Activated naive CD4-positive, alpha-beta T cell treated with anti-CD3 and anti-CD28 coated beads, Interleukin-2, amount 50 U/mL, for 24 hours (primary cell): ENCODE measurements around the gene FUCA1.
A peak's percentile ranks its signal among the peaks of the same experiment; 100 is the strongest.
"Not testable (repeated sequence)": the region's sequence is repeated elsewhere in the genome, so short reads cannot be mapped to it uniquely, and the experiment has no call there.

Experiments used
- H3K27ac Mint-ChIP-seq: one replicate; pipeline ENCODE4 v1.8.0; 2021; ENCODE audit warnings: mild to moderate bottlenecking, mixed read lengths
- H3K27me3 Mint-ChIP-seq: one replicate; pipeline ENCODE4 v1.8.0; 2021; ENCODE audit warnings: mixed read lengths
- H3K36me3 Mint-ChIP-seq: one replicate; pipeline ENCODE4 v1.8.0; 2021; ENCODE audit warnings: mixed read lengths
- H3K4me1 Mint-ChIP-seq: one replicate; pipeline ENCODE4 v1.8.0; 2021; ENCODE audit warnings: mixed read lengths
- H3K4me3 Mint-ChIP-seq: one replicate; pipeline ENCODE4 v1.8.0; 2021; ENCODE audit warnings: mild to moderate bottlenecking, mixed read lengths
- H3K9me3 Mint-ChIP-seq: one replicate; pipeline ENCODE4 v1.8.0; 2021; ENCODE audit warnings: mixed read lengths

FUCA1 gene

DNA sequence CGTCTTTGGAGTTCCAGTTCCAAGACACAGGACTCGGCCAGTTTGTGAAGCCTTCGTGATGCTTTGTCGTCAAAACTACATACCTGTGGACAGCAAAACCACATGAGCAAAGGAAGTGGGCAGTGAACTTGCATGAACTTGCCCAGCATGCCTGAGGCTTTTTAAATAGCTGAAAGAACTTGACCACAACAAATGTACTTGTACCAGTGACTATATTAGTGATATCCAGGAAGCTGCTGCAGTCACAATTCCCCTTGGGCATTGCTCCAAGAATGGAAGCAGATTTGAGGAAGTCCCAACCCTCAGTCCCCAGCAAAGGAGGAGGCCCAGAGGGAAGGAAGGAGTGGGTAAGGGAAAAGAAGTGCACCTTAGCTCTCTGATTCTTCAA is 2.6 kb downstream of the FUCA1 start:
- H3K36me3 Mint-ChIP-seq = peaks cover 2% of the 10 kb centered on the region
- H3K4me3 Mint-ChIP-seq = no peak overlapping the region
- H3K27ac Mint-ChIP-seq = no peak overlapping the region
- no peaks in the 10 kb centered on the region for H3K27me3 Mint-ChIP-seq
- no peaks in the 10 kb centered on the region for H3K9me3 Mint-ChIP-seq
- H3K4me1 Mint-ChIP-seq = peaks cover 22% of the 10 kb centered on the region

GRCh38 chr1:23864801-23865542 is 3.1 kb downstream of the FUCA1 start:
- Mint-ChIP-seq H3K36me3 (peaks cover 2% of the 10 kb centered on the region), H3K27ac (no peak overlapping the region), H3K27me3 (no peaks in the 10 kb centered on the region), H3K4me1 (peaks cover 22% of the 10 kb centered on the region), H3K4me3 (no peak overlapping the region), H3K9me3 (no peaks in the 10 kb centered on the region)

DNA sequence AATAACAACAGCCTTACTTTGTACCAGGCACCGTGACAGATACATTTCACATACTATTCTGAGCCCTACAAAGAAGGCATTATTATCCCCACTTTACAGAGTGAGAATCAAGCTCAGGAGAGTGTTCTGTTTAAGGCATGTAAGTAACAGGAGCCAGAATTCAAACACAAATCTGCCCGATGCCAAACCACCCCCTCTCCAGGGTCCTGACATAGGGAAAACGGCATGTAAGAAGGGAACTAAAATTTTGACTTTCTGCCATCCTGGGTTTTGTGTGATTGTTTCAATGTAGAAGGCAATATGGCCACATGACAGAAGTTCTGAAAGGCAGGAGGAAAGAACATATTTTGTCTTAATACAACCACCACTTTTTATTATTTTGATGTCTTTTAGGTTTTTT is 5.5 kb downstream of the FUCA1 start:
- no peak overlapping the region for H3K27ac Mint-ChIP-seq
- no peaks in the 10 kb centered on the region for H3K9me3 Mint-ChIP-seq
- peaks cover 11% of the 10 kb centered on the region for H3K4me1 Mint-ChIP-seq
- H3K4me3 Mint-ChIP-seq = no peak overlapping the region
- H3K27me3 Mint-ChIP-seq = no peaks in the 10 kb centered on the region
- H3K36me3 Mint-ChIP-seq = peaks cover 6% of the 10 kb centered on the region

DNA sequence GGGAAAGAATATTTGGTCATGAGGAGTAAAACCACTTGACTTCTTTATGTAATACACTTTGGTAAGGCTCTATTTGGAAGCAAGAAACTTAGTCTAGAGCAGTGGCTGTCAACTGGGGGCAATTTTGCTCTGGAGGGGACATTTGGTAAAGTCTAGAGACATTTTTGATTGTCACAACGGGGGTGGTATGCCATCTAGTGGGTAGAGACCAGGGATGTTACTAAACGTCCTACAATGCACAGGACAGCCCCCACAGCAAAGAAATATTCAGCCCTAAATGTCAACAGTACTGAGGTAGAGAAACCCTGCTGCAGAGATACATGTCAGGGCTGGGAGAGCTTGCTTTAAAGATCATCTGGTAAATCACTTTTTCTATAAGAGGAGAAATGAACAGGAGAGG is 13.5 kb downstream of the FUCA1 start:
- peaks cover 13% of the 10 kb centered on the region for H3K36me3 Mint-ChIP-seq
- no peak overlapping the region for H3K4me3 Mint-ChIP-seq
- H3K9me3 Mint-ChIP-seq = no peaks in the 10 kb centered on the region
- no peaks in the 10 kb centered on the region for H3K27me3 Mint-ChIP-seq
- H3K4me1 Mint-ChIP-seq = no peaks in the 10 kb centered on the region
- H3K27ac Mint-ChIP-seq = no peak overlapping the region

DNA sequence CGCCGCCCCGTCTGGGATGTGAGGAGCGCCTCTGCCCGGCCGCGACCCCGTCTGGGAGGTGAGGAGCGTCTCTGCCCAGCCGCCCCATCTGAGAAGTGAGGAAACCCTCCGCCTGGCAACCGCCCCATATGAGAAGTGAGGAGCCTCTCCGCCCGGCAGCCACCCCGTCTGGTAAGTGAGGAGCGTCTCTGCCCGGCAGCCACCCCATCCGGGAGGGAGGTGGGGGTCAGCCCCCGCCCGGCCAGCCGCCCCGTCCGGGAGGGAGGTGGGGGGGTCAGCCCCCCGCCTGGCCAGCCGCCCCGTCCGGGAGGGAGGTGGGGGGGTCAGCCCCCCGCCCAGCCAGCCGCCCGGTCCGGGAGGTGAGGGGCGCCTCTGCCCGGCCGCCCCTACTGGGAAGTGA is 15.0 kb downstream of the FUCA1 start:
- H3K4me3 Mint-ChIP-seq, H3K4me1 Mint-ChIP-seq, H3K9me3 Mint-ChIP-seq, H3K27me3 Mint-ChIP-seq, H3K27ac Mint-ChIP-seq: not testable (repeated sequence)
- H3K36me3 Mint-ChIP-seq = peaks cover 16% of the 10 kb centered on the region

DNA sequence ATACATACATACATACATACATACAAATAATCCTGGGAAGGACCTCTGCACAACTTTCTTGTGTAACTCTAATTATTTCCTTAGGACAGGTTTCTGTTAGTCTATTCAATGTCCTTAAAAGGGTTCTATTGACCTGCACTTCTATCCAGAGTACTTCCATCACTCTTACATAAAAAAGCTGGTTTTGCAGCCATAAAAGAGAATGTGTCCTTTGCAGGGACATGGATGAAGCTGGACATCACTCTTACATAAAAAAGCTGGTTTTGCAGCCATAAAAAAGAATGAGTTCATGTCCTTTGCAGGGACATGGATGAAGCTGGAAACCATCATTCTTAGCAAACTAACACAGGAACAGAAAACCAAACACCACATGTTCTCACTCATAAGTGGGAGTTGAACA is 16.7 kb downstream of the FUCA1 start:
- H3K27me3 Mint-ChIP-seq, H3K27ac Mint-ChIP-seq, H3K4me3 Mint-ChIP-seq, H3K4me1 Mint-ChIP-seq, H3K9me3 Mint-ChIP-seq: not testable (repeated sequence)
- H3K36me3 Mint-ChIP-seq = peaks cover 26% of the 10 kb centered on the region

DNA sequence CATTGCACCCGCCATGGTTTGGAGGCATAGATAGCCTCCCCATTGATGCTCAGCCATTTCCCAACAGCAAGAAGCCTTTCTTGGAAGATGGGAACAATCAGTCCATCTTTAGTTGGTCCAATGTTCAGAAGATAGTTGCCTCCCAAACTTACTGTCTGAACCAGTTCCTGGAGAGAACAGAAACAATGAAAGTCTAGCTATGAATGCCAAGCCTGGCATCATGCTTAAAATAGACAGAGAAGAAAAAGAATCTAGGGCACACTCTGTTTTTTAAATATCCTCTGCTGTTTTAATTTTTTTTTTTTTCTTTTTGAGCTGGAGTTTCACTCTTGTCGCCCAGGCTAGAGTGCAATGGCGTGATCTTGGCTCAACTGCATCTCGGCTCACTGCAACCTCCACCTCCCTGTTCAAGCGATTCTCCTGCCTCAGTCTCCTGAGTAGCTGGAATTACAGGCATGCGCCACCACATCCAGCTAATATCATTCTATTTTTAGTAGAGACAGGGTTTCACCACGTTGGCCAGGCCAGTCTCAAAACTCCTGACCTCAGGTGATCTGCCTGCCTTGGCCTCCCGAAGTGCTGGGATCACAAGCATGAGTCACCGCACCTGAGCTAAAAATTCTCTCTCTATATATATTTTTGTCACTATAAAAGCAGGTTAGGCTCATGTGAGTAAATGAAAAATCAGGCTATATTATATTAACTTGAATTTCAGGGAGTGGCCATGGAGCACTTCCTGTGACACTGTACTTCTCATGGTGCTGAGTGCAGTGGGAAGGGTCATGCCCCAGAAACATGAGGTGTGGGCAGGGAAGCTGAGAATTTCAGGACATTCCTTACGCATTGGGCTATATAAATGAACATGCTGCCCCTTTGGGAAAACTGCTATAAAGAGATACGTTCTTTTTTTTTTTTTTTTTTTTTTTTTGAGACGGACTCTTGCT is 19.1 kb downstream of the FUCA1 start:
- Mint-ChIP-seq H3K36me3 (peaks cover 27% of the 10 kb centered on the region), H3K27ac (no peak overlapping the region), H3K9me3 (no peaks in the 10 kb centered on the region), H3K27me3 (no peaks in the 10 kb centered on the region), H3K4me1 (no peaks in the 10 kb centered on the region), H3K4me3 (no peak overlapping the region)

GRCh38 chr1:23847482-23848095 is 20.5 kb downstream of the FUCA1 start:
- not testable (repeated sequence) for H3K4me3 Mint-ChIP-seq, H3K9me3 Mint-ChIP-seq, H3K27me3 Mint-ChIP-seq, H3K27ac Mint-ChIP-seq, H3K4me1 Mint-ChIP-seq
- H3K36me3 Mint-ChIP-seq = peaks cover 25% of the 10 kb centered on the region

GRCh38 chr1:23845163-23845562 is 22.9 kb downstream of the FUCA1 start:
- H3K36me3 Mint-ChIP-seq = peaks cover 23% of the 10 kb centered on the region
- no peaks in the 10 kb centered on the region for H3K4me1 Mint-ChIP-seq
- no peaks in the 10 kb centered on the region for H3K27me3 Mint-ChIP-seq
- no peak overlapping the region for H3K27ac Mint-ChIP-seq
- no peaks in the 10 kb centered on the region for H3K9me3 Mint-ChIP-seq
- no peak overlapping the region for H3K4me3 Mint-ChIP-seq

GRCh38 chr1:23843644-23844043 is 24.4 kb downstream of the FUCA1 start:
- H3K4me3 Mint-ChIP-seq = no peak overlapping the region
- no peak overlapping the region for H3K27ac Mint-ChIP-seq
- H3K36me3 Mint-ChIP-seq = peaks cover 22% of the 10 kb centered on the region
- no peaks in the 10 kb centered on the region for H3K9me3 Mint-ChIP-seq
- H3K27me3 Mint-ChIP-seq = no peaks in the 10 kb centered on the region
- peaks cover 1% of the 10 kb centered on the region for H3K4me1 Mint-ChIP-seq

DNA sequence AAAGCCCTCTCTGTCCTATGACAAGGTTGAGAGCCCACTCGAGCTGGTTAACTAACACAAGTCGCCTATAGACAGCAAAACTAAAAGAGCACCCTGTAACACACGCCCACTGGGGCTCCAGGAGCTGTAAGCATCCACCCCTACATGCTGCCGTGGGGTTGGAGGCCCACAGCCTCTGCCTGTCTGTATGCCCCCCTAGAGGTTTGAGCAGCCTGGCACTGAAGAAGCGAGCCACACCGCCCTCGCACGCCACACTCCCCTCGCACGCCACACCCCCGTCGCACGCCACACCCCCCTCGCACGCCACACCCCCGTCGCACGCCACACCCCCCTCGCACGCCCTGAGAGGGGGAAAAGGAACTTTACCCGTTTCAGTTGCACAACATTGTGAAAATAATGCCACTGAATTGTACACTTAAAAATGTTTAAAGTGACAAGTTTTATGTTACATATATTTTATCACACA is 29.7 kb downstream of the FUCA1 start:
- H3K4me3 Mint-ChIP-seq = peak overlapping the region; percentile 81
- H3K9me3 Mint-ChIP-seq = no peaks in the 10 kb centered on the region
- peaks cover 14% of the 10 kb centered on the region for H3K4me1 Mint-ChIP-seq
- H3K27me3 Mint-ChIP-seq = peaks cover 2% of the 10 kb centered on the region
- peak overlapping the region; percentile 41 for H3K27ac Mint-ChIP-seq
- no peaks in the 10 kb centered on the region for H3K36me3 Mint-ChIP-seq

- Mint-ChIP-seq H3K9me3 (no peaks in the 10 kb centered on the region), H3K27ac (peak overlapping the region; percentile 41), H3K36me3 (no peaks in the 10 kb centered on the region), H3K27me3 (peaks cover 2% of the 10 kb centered on the region), H3K4me3 (peak overlapping the region; percentile 81), H3K4me1 (peaks cover 14% of the 10 kb centered on the region)
Observed at GRCh38 chr1:23837908-23838307, 30.2 kb downstream of the FUCA1 start.

GRCh38 chr1:23836037-23836436 is 32.1 kb downstream of the FUCA1 start:
- peaks cover 14% of the 10 kb centered on the region for H3K4me1 Mint-ChIP-seq
- peaks cover 2% of the 10 kb centered on the region for H3K27me3 Mint-ChIP-seq
- no peaks in the 10 kb centered on the region for H3K9me3 Mint-ChIP-seq
- no peak overlapping the region for H3K4me3 Mint-ChIP-seq
- H3K36me3 Mint-ChIP-seq = no peaks in the 10 kb centered on the region
- H3K27ac Mint-ChIP-seq = no peak overlapping the region

DNA sequence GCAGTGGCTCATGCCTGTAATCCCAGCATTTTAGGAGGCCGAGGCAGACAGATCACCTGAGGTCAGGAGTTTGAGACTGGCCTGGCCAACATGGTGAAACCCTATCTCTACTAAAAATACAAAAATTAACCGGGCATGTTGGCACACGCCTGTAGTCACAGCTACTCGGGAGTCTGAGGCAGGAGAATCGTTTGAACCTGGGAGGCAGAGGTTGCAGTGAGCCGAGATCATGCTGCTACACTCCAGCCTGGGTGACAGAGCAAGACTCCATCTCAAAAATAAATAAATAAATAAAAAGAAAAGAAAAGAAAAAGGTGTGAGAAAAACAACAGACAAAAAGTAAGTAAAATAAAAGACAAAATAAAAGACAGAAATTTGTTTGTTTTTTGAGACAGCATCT is 33.9 kb downstream of the FUCA1 start:
- not testable (repeated sequence) for H3K4me3 Mint-ChIP-seq, H3K27me3 Mint-ChIP-seq, H3K9me3 Mint-ChIP-seq, H3K27ac Mint-ChIP-seq, H3K36me3 Mint-ChIP-seq
- H3K4me1 Mint-ChIP-seq = peaks cover 14% of the 10 kb centered on the region

DNA sequence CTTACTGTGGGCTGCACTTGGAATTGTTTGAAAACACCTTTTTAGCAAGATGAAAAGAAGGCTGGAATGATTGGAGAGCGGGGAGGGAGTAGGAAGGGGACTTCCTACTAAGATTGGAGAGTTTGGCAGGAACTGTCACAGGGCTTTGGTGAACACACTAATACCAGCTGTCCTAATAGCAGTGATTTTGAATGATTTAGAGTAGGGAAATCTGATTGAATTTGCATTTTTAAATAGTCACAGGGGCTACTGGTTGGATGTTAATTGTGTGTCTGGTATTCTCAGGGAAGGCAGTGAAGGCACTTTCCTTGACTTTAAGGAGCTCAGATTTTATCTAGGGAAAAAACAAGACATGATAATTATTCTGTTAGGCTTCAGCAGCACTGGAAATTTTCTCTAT is 40.4 kb downstream of the FUCA1 start:
- H3K27me3 Mint-ChIP-seq = no peaks in the 10 kb centered on the region
- H3K9me3 Mint-ChIP-seq = no peaks in the 10 kb centered on the region
- H3K36me3 Mint-ChIP-seq = no peaks in the 10 kb centered on the region
- peaks cover 12% of the 10 kb centered on the region for H3K4me1 Mint-ChIP-seq
- H3K27ac Mint-ChIP-seq = no peak overlapping the region
- H3K4me3 Mint-ChIP-seq = no peak overlapping the region

DNA sequence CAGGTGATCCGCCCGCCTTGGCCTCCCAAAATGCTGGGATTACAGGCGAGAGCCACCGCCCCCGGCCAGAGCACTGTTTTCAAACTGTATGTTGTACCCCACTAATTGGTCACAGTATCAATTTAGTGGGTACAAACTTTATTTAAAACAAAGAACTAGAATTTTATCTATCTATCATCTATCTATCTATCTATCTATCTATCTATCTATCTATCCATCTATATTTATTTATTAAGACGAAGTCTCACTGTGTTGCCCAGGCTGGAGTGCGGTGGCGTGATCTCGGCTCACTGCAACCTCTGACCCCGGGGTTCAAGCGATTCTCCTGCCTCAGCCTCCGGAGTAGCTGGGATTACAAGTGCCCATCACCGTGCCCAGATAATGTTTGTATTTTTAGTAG is 41.5 kb downstream of the FUCA1 start:
- H3K27me3 Mint-ChIP-seq, H3K4me3 Mint-ChIP-seq, H3K36me3 Mint-ChIP-seq, H3K27ac Mint-ChIP-seq, H3K9me3 Mint-ChIP-seq: not testable (repeated sequence)
- peaks cover 16% of the 10 kb centered on the region for H3K4me1 Mint-ChIP-seq
